Dermis blood vessel endothelial cell (primary cell): ENCODE results near the gene NDST1. TPM values are rescaled to one million over a fixed set of nuclear protein-coding genes. Genes with fewer than 3 reads are reported as not detected.
A peak's percentile ranks its signal among the peaks of the same experiment; 100 is the strongest.
"Not testable (repeated sequence)": the region's sequence is repeated elsewhere in the genome, so short reads cannot be mapped to it uniquely, and the experiment has no call there.

Experiments used
- DNase-seq: peaks from one replicate; pipeline ENCODE4 v3.0.0; 2010
- total RNA-seq: library from RNA; depleted of rRNA; stranded (reverse); fragments of >200 nt; gene quantifications from 2 replicates; pipeline ENCODE4 v1.2.3, GENCODE V29; 2014

The NDST1 gene
- total RNA-seq, 1 donor from 2014 or later: 68.1 TPM

GRCh38 chr5:150508828-150509227 lies 897 bp downstream of the NDST1 start:
- no peak for DNase-seq

- DNase-seq: no peak
Observed at GRCh38 chr5:150509992-150510391, 2.1 kb downstream of the NDST1 start.

GRCh38 chr5:150510460-150511263 lies 2.7 kb downstream of the NDST1 start:
- no peak for DNase-seq

GRCh38 chr5:150511578-150512367 lies 3.8 kb downstream of the NDST1 start:
- peak; percentile 34 for DNase-seq

GRCh38 chr5:150512368-150512747 lies 4.4 kb downstream of the NDST1 start:
- DNase-seq: peak; percentile 48

GRCh38 chr5:150513375-150514309 lies 5.7 kb downstream of the NDST1 start:
- peak; percentile 39 for DNase-seq

DNA sequence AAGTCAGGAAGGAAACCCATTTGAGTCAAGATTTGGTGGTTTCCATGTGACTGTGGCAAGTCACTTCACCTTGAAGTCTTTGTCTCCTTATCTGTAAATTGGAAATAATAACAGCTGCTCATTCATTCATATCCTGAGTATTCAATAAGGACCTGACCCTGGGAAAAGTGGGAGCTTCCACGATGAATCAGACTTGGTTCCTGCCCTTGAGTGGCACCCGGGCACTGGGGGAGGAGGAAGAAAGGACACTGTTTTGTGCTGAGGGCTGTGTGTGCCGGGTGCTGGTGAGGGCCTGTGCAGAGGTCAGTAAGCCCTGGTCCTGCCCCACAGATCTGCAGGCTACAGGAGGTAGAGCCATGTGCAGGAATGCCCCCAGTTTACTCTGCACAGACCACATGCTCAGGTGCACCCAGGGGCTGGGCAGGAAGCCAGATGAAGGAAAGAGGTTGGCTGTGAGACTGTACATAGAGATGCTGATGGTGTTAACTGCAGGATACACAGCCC lies 6.8 kb downstream of the NDST1 start:
- peak; percentile 91 for DNase-seq

GRCh38 chr5:150515446-150515845 lies 7.5 kb downstream of the NDST1 start:
- DNase-seq: peak; percentile 34

GRCh38 chr5:150516011-150516410 lies 8.1 kb downstream of the NDST1 start:
- DNase-seq: peak; percentile 42

DNA sequence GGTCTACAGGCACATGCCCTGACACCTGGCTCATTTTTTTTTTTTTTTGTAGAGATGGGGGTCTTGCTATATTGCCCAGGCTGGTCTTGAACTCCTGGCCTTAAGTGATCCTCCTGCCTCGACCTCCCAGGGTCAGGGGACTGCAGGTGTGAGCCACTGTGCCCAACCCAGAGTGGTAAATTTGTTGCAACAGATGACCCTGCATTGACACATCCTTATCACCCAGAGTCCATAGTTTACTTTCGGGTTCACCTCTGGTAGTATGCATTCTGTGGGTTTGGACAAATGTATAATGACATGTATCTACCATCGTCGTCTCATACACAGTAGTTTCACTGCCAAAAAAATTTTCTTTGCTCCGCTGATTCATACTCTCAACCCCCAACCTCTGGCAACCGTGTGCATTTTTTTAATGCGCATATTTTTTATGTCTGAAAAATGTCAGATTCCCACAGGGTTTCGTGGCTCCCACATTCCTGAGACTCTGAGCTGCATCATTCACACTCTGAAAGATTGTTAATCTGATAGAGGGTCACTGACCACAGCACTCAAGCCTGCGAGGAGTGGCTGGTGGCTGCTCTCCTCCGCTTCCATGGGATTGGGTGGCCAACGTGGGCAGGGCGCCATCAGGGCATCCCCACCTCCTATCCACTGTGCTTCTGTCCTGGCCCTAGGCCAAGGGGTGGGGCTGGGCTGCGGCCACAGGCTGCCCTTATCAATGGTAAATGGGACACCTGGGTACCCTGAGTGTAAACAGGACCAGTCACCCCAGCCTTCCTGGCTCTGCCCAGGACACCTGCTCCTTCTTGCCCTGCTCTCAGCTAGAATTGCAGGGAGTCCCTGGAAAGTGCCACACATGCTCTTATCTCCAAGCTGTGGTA lies 9.6 kb downstream of the NDST1 start:
- DNase-seq: peak; percentile 88

DNA sequence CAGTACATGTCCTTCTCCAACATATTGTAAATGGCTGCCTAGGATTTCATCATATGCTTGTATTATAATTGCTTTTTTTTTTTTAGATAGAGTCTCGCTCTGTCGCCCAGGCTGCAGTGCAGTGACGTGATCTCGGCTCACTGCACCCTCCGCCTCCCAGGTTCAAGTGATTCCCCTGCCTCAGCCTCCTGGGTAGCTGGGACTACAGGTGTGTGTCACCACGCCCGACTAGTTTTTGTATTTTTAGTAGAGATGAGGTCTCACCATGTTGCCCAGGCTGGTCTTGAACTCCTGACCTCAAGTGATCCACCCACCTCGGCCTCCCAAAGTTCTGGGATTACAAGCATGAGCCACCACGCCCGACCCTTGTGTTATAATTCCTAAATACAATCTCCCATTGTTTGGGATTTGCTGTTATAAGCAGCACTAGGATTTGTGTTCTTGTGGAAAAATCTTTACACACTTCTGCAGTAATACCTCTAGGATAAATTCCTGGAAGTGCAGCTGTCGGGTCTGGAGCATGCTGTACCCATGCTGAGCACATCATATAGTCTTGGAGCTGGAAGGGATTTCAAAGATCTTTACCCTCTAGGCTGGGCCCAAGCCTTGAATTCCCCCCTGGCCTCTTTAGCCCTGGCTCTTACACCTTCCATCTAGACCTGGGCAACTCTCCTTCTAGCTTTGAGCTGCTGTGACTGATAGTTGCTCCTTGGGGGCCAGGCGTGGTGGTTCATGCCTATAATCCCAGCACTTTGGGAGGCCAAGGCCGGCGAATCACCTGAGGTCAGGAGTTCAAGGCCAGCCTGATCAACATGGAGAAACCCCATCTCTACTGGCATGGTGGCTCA lies 11.0 kb downstream of the NDST1 start:
- DNase-seq: not testable (repeated sequence)

DNA sequence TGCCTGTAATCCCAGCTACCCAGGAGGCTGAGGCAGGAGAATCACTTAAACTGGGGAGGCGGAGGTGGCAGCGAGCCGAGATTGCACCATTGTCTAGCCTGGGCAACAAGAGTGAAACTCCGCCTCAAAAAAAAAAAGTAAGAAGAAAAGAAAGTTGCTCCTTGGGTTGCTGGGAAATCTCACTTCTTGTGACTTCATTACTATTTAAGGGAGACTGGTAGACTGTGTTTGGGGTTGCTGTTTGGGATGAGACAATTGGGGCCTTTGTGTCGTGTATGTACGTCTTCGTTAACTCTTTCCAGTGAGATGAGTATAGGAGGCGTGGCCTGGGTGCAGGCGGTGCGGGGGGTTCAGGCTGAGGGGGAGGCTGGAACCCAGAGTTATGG lies 11.6 kb downstream of the NDST1 start:
- DNase-seq: no peak

- DNase-seq: no peak
Observed at GRCh38 chr5:150519978-150520377, 12.0 kb downstream of the NDST1 start.

DNA sequence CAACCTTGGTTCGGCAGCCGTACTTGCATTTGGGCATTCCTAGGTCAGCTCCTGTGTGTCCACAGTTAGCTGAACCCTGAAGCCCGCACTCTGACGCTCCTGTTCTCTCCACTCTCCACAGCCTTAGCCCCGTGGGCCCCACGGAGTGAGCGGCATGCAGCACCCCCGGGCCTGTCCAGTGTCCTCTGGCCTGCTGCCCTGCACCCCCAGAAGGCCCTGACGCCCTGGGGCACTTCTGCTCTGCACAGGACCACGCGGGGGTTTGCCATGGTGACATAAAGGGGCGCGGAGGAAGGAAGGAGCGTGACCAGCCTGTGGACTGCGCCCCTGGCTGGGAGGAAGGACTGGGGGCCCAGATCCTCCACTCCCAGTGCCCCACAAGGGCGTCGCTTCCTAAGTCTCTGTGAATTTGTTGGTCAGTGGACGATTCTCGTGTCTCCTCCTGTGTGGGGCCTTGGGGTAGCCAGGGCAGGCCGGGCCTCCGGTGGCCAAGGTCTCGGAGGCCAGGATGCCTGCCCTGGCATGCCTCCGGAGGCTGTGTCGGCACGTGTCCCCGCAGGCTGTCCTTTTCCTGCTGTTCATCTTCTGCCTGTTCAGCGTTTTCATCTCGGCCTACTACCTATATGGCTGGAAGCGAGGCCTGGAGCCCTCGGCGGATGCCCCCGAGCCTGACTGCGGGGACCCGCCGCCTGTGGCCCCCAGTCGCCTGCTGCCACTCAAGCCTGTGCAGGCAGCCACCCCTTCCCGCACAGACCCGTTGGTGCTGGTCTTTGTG lies 13.0 kb downstream of the NDST1 start:
- DNase-seq: no peak

DNA sequence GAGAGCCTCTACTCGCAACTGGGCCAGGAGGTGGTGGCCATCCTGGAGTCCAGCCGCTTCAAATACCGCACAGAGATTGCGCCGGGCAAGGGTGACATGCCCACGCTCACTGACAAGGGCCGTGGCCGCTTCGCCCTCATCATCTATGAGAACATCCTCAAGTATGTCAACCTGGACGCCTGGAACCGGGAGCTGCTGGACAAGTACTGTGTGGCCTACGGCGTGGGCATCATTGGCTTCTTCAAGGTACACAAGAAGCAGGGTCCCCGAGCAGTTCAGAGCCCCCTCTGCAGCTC lies 13.5 kb downstream of the NDST1 start:
- DNase-seq: no peak

- no peak for DNase-seq
Observed at GRCh38 chr5:150521939-150522503, 14.1 kb downstream of the NDST1 start.

GRCh38 chr5:150522504-150523414 lies 14.8 kb downstream of the NDST1 start:
- DNase-seq: no peak
